NCI-H146 treated with DMSO at 0.1 percent for 48 hours (cell line): ENCODE results near the gene ST8SIA5.

Experiments used
- DNase-seq: peaks from one replicate; lab custom pipeline; 2025; ENCODE audit not compliant: unreplicated experiment; lab: John Stamatoyannopoulos, UW

The ST8SIA5 gene

GRCh38 chr18:46715062-46715461 is 41.8 kb downstream of the ST8SIA5 start:
- DNase-seq = peak; percentile 81

GRCh38 chr18:46712406-46712805 is 44.4 kb downstream of the ST8SIA5 start:
- DNase-seq = no peak

DNA sequence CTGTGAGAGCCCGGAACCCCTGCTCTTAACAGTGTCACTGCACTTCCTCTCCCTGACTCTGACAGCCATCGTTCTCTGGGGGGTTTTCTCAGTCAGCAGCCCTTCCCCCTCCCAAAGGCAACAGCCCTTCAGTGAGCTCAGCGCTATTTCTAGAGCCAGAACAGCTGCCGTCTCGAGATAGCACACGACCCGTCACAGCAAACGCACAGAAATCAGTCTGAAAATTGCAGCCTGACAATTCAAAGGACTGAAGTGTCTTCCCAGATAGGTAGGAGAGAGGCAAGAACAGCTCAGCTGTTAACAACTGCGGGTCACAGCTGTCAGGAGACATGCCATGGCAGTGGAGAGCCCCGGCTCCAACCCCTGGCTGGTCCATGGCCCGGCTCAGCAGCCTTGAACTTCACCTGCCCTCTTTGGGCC is 45.4 kb downstream of the ST8SIA5 start:
- DNase-seq = no peak

DNA sequence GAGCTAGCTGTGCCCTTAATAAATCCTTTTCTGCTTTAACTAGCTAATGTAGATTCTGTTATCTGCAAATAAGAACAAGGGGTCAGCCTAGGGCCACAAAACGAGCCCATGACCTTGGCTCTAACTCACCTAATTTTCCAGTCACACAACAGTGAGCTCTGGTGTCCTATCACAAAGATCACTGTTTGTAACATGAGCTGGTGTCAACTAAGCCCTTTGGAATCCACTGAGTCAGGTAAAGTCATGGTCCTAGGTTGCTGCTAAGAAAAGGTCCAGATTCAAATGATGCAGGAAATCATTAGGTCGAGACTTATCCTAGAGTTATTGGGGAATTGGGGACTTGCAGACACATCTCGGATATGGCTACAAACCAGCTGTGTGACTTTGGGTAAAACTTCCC is 49.9 kb downstream of the ST8SIA5 start:
- no peak for DNase-seq

- DNase-seq = no peak
Measured at GRCh38 chr18:46705521-46705920, 51.3 kb downstream of the ST8SIA5 start.

GRCh38 chr18:46704816-46705215 is 52.0 kb downstream of the ST8SIA5 start:
- no peak for DNase-seq

DNA sequence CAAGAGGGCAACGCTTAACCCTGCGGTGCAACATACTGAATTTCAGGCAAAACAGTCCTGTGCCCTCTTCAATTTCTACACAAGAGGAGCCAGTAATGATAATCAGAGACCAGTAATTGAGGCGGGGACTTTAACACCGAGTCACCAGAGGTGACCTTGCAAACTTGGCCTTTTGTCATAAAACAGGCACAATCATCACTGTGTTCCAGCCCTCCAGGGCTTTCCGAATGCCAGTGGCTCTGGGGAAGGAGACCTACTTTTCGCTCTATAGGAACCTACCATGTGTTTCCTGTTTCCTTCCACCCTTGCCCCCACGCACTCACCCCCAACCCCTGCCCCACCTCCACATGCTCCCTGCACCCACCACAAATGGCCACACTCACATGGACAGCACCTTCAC is 52.7 kb downstream of the ST8SIA5 start:
- DNase-seq = no peak

DNA sequence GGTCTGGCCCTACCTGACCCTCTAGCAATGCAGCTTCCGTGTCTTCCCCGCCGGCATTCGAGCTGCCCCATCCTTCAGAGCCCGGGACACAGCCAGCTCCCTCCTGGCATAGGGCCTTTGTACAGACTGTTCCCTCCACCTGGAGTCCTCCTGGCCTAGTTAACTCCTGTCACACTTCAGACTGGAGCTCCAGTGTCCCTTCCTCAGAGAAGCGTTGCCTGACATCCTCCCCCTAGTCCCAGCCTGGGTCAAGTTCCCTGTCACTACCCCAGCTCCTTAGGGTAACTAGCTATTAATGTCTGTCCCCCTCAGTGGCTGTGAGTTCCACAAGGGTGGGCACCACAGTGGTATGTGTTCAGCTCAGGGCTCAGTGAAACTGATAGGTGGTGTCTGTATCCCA is 54.4 kb downstream of the ST8SIA5 start:
- DNase-seq = no peak

- DNase-seq = no peak
Measured at GRCh38 chr18:46700066-46700824, 56.6 kb downstream of the ST8SIA5 start.

GRCh38 chr18:46696702-46697101 is 60.2 kb downstream of the ST8SIA5 start:
- no peak for DNase-seq

DNA sequence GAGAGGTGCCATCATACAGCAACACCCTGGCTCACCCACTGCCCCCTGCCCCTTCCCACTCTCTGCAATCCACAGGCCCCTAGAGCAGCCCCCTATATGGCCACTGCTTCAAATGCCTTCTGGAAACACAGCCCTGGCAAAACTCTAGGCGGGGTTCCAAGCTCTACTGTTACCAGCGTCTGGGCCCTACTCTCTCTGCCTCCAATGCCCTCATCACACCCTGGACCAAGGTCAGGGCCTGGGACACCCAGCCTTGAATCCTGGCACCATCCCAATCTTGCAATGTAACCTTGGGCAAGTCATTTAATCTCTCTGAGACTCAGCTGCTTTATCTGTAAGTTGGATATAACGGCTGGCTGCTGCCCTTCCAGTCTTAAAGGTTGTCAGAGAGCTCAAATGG is 60.6 kb downstream of the ST8SIA5 start:
- no peak for DNase-seq

GRCh38 chr18:46693996-46694395 is 62.9 kb downstream of the ST8SIA5 start:
- DNase-seq = no peak

GRCh38 chr18:46688853-46689525 is 67.9 kb downstream of the ST8SIA5 start:
- no peak for DNase-seq

DNA sequence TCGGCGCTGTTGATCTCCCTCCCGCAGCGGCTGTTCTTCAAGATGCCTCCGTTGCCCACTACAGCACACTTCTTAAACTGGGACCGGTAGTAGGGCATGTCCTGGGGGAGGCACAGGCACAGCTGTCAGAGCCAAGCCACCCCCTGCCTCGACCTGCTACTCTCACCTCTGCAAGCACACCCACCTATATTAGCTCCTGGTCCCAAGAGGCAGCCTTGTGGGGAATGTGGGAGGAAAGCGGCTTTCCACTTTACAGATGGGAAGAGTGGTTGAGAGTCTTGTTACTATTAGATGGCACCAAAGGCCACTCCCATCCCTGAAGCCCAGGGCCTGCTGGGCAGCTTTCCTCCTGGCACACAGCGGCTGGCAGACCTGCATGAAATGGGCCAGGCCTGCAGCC is 70.7 kb downstream of the ST8SIA5 start:
- DNase-seq = no peak

GRCh38 chr18:46683252-46683651 is 73.6 kb downstream of the ST8SIA5 start:
- DNase-seq = no peak

DNA sequence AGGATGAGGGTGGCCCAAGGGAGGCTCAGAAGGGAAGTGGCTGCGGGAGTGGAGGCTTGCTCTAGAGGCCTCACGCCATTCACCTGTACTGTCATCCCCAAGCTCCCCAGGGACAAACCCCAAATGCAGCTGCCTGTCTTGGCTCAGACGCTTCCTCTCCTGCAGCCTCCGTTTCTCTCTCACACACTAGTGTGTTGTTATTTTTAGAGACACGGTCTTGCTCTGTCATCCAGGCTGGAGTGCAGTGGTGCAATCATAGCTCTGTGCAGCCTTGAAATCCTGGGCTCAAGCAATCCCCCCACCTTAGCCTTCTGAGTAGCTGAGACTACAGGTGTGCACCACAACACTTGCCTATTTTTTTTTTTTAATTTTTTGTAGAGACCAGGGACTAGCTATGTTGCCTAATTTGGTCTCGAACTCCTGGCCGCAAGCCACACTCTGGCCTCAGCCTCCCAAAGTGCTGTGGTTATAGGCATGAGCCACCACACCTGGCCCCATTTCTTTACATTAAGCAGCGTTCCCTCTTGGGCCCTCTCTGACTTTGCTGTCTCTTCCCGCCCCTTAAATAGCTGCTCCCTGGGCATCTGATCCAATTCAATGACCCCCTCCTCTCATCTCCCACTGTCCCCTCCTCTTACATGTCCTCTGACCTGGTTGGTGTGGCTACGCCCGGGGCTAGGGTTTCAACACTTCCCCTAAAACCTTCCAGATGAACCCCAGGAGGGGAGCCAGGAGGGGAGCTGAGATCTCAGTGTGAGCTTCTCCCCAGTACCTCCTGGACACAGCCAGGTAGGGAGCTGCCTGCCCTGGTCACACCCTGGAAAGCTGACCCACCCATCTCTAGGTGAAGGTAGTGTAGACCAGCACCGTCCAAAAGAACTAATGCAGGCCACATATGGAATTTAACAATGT is 75.8 kb downstream of the ST8SIA5 start:
- no peak for DNase-seq

- no peak for DNase-seq
Measured at GRCh38 chr18:46679846-46680598, 76.8 kb downstream of the ST8SIA5 start.

- no peak for DNase-seq
Measured at GRCh38 chr18:46678785-46679399, 78.0 kb downstream of the ST8SIA5 start.

DNA sequence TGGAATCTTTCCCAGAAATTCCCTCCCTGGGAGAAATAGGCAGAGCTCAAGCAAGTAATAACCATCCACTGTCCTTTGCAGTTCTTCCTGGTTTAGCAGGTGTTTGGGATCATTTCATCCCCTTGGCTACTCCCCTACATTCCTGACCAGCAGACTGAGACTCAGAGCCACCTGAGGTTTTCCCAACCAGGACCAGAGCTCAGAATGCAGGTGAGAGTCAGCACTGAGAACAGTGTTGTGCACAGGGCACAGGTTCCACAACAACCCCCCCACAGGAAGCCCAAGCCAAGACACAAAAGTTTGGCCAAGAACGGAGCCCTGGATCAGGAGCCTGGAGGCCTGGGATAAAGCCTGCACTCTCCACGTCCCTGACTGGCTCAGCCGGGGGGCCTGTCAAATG is 78.8 kb downstream of the ST8SIA5 start:
- no peak for DNase-seq

GRCh38 chr18:46677611-46678010 is 79.2 kb downstream of the ST8SIA5 start:
- no peak for DNase-seq
